ENCODE results near the gene CIAO3.
"Not testable (repeated sequence)": the region's sequence is repeated elsewhere in the genome, so short reads cannot be mapped to it uniquely, and the experiment has no call there.

CIAO3 gene

DNA sequence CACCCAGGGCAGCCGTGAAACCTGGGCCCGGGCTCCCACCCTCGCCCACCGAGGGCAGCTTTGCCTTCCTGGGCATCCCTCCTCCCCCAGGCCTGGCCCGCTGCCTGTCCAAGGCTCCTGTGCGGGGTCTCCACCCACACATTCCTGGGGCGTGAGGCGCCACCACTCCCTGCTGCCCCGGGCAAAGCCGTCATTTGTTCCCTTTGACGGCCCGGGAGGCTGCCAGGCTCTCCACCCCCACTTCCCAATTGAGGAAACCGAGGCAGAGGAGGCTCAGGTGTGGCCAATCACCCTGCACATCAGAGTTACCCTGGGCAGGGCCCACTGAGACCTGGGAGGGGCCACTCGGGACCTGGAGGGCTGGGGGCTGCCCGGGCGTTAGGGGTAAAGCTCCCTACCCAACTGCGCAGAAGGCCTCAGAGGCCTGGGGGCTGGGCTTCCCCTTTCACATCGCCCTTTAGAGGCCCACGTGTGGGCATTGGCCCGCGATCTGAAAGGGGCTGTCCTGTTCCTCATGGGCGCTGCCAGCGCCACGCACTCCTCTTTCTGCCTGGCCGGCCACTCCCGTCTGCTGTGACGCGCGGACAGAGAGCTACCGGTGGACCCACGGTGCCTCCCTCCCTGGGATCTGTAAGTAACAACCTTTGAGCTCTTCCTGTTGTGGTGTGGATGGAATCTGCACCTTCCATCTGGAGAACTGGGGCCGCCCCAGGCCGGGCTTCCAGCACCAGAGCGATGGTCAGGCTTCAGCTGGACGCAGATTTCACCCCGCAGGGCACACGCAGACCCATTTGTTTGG is 19.9 kb upstream of the CIAO3 start, which contains the start of gene MSLN:
MSLN (plus strand) TSS at position 190 of the 799 bp plus-strand sequence. CDS start 1,947 bp downstream, outside the sequence.
- no peak for DNase-seq (ENCODE audit: low read depth, low spot score)

DNA sequence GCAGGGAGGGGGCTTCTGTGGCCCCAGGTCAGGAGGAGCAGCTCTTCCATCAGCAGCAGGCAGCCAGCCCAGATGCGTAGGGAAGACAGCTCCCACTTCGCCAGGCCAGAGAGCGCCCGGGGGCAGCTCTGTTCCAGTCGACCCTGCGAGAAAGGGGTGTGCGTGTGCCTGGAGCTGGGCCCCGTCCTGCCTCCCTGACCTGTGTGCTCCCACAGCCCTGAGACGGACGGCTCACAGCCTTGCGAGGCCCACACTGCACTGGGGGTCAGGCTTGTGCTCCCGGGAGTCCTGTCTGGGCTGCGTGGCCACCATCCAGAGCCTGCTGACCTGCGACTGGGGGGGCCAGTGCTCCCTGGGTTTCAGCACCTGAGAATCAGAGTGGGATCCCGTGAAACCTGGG is 19.3 kb upstream of the CIAO3 start:
- DNase-seq (ENCODE audit: low read depth, low spot score): no peak

DNA sequence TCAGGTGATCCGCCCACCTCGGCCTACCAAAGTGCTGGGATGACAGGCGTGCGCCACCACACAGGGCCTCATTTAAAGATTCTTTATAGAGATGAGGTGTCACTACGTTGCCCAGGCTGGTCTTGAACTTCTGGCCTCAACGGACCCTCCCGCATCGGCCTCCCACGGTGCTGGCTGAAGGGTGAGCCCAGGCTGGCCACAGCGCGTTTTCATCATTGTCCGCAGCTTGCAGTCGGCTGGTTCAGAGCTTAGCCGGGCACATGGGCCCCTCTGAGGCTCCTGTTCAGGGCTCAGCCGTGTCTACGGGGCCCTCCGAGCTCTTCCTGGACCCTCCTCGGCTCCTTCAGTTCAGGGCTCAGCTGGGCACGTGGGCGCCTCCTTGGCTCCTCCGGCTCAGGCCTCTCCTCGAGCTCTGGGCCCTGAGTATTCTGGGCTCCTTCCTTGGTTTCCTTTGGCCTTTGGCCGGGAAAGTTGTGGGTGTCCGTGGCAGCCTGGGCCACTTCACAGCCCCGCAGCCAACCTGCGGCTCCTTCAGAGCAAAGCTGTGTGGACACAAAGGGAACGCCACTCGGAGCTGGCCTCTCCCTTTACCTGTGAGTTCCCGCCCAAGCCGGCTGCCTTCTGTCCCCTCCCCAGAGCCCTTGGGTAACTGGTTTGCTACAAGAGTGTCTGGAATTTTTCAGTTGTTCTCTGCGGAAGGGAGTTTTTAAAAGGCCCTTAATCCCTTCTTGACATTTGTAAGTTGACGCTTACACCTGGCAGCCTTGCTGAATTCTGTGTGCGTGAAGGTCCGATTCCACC is 18.5 kb upstream of the CIAO3 start:
- DNase-seq (ENCODE audit: low read depth, low spot score): no peak

DNA sequence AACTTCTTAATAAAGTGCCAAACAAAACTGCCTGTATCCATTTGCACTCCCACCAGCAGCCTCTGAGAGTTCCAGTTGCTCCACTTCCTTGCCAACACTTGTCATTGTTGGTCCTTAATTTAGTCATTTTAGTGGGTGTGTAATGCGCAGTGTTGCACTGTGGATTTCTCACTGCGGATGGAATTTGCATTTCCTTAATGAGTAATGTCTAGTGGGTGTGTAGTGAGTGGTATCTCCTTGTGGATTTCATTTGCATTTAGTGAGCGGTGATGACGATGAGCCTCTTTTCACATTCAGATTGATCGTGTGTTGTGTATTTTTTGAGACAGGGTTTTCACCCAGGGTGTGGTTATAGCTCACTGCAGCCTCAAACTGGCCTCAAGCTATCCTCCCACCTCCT is 15.6 kb upstream of the CIAO3 start:
- no peak for DNase-seq (ENCODE audit: low read depth, low spot score)

DNA sequence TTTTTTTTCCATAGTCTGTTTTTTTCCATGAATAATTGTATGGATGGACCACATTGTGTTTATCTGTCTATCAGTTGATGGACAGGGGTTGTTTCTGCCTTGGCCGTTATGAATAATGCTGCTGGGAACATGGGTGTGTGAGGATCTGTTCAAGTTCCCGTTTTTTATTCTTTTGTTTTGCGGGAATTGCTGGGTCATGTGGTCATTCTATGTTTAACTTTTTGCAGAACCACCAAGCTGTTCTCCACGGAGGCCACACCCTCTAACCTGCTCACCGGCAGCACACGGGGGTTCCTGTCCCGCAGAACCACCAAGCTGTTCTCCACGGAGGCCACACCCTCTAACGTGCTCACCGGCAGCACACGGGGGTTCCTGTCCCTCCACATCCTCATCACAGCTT is 13.9 kb upstream of the CIAO3 start:
- no peak for DNase-seq (ENCODE audit: low read depth, low spot score)

DNA sequence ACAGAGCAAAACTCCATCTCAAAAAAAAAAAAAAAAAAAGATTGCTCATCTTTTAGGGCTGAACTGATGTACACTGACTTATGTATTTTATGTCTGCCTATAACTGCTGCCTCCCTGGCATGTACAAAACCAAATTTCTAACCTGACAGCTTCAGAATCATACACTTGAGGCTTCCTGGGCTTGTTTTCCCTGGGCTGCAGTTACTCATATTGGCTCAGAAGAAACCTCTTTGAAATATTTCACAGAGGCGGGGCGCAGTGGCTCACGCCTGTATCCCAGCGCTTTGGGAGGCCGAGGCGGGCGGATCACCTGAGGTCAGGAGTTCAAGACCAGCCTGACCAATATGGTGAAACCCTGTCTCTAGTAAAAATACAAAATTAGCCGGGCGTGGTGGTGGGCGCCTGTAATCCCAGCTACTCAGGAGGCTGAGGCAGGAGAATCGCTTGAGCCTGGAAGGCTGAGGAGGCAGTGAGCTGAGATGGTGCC is 13.4 kb upstream of the CIAO3 start:
- DNase-seq (ENCODE audit: low read depth, low spot score): not testable (repeated sequence)

DNA sequence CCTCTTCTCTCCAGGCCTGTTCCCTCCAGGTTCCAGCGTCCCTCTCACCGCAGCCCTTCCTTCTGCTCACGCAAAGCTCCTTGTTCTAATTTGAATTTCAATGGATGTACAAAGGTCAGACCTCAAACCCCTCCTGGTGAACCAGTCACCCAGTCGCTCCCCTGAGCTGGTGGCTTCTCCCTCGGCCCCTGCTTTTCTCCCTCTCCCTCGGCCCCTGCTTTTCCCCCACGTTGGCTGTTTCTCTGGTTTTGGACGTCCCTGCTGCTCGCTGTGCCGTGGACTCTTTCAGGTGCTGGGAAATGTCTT is 11.2 kb upstream of the CIAO3 start:
- DNase-seq (ENCODE audit: low read depth, low spot score): no peak

DNA sequence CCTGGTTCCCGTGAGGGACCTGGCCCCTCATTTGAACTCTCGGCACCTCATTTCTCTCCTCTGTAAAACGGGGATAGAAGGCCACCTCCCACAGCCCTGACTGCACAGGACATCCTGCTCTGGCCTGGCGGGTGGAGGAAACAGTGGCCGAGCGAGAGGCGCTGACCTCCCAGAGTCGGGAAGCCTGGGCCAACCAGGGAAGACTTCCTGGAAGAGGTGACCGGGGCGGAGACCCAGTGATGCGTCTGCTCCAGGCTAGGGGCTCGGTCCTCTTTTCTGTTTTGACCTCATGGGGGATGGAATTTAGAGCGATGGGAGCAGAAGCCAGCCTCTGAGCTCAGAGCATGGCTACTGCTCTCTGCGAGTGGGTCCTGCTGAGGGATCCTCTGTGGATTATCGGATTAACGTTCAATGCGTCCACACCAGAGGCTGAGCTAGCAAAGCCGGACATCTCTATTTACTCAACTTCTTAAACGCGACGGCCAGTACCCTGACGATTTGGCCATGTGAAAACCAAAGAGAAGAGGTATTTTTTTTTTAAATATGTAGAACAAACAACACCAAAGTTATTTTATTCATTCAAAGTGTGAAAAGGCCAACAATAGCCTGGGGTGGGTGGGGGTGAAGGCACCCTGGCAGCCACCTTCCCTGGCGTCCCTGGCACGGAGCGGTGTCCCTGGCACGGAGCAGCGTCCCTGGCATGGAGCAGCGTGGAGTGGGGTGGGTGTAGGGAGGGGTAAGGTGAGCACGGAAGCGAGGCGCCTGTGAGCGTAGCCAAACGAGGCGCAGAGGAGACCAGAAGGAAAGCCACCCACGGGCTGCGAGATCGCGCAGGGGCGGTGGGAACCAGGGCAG is 10.6 kb upstream of the CIAO3 start:
- no peak for DNase-seq (ENCODE audit: low read depth, low spot score)

DNA sequence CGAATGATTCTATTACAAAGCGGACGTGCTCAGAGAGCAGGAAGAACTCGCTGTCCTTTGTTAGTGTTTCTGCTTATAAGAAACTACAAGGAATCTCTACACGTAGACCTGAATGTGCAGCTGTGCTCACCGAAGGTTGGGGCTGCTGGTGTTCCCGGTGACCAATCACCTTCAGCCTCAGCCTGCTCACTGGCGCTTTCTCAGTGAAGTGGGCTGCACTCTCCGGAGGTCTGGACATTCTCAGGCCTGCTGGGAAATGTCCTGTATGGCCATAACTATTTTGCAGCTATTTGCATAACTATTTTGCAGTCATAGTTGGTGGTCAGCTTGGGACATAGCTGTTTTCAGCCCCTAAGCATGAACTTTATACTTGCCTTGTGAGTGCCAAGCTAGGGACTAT is 9.7 kb upstream of the CIAO3 start:
- no peak for DNase-seq (ENCODE audit: low read depth, low spot score)

DNA sequence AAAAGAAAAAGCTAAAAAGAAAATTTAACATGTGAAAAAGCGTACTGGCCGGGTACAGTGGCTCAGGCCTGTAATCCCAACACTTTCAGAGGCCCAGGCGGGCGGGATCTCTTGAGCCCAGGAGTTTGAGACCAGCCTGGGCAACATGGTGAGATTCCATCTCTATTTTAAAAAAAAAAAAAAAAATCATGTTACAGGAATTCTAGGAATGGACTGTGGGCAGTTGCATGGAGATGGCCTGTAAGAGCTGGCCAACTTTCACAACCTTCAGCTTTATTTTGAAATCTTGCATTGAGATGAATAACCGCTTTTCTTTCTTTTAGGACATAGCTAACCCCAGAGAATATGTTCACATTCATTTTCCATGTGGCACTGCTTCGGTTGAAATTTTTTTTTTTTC is 8.2 kb upstream of the CIAO3 start:
- no peak for DNase-seq (ENCODE audit: low read depth, low spot score)

DNA sequence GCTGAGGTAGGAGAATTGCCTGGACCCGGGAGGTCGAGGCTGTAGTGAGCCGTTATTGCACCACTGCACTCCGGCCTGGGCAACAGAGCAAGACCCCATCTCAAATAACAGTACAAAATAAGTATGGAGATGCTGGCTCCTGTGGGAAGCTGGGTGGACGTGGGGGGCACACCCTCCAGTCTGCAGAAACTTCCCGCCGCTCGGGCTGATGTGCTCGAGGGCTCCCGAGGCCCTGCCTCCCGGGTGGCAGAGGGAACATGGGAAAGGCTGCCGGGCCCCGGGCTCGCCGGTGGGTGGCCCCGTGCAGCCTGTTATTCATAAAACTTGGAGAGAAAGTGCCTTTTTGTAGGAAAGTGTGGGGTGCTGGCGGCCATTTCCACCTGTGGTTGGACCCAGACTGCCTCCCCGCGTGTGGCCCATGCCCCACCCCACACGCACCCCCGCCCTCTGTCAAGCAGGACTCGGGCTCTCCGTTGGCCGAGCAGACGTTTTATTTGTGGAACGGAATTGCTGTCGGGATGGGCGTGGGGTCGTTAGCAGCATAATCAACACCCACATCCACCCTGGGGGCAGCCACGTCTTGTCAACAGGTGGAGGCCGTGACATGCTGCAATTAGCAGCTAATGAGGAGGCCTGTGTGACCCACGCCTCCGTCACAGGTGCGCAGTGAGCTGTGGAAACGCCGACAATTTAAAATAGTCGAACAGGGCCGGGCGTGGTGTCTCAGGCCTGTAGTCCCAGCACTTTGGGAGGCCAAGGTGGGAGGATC is 7.4 kb upstream of the CIAO3 start:
- DNase-seq (ENCODE audit: low read depth, low spot score): no peak

DNA sequence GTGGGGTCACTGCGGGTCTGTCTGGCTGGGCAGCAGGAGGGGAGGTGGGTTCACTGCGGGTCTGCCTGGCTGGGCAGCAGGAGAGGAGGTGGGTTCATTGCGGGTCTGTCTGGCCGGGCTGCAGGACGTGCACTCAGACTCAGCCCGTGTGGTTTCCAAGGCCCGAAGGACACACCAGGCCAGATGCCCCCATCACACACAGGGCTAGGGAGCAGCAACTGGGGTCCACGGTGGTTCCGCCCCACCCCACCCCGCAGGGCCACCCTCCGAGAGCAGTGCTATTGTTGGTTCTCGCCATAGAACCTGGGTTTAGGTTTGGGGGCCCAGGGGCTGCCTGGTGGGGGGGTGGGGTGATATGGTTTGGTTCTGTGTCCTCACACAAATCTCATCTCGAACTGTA is 5.8 kb upstream of the CIAO3 start:
- no peak for DNase-seq (ENCODE audit: low read depth, low spot score)

DNA sequence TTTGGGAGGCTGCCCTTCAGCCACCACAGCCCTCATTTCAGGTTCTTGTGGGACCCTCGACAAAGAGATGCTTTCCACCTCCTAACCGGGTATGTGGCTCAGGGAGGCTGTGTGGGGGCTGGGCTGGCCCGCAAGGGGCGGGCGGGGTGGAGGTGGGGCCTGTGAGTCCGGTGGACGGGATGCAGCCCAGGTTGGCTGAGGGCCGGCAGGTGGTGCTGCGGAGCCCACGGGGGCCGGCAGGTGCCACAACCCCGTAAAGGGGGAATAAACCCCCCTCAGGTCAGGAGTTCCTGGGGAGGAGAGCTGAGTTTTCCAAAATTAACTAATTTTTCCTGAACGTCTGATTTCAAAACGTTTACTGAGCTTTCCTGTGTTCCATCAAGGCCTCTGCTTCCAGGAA is 4.9 kb upstream of the CIAO3 start:
- no peak for DNase-seq (ENCODE audit: low read depth, low spot score)

DNA sequence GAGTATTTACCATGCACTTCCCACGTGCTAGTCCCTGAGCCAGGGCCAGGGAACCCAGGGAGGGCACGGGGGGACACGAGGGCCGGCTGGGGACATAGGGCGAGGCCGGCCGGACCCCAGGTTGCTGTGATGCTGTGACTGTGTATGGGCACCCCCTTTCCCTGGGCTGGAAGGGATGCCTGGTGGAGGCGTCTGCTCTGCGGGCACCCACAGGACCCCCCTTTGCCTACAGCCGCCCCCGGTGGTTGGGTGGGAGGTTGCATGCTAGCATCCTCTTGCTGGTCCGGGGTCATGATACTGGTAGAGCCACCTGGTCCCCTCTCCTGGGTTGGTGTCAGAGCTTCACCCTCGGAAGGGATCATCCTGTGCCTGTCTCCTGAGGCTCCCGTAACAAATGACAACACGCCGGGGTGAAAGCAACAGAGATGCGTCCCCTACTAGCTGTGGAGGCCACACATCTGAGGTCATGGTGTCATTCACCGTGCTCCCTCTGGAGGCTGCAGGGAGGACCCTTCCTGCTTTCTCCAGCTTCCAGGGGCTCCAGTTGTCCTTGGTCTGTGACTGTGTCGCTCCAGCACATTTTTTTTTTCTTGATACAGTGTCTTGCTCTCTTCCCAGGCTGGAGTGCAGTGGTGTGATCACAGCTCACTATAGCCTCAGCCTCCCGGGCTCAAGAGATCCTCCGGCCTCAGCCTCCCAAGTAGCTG is 3.1 kb upstream of the CIAO3 start:
- DNase-seq (ENCODE audit: low read depth, low spot score): no peak

DNA sequence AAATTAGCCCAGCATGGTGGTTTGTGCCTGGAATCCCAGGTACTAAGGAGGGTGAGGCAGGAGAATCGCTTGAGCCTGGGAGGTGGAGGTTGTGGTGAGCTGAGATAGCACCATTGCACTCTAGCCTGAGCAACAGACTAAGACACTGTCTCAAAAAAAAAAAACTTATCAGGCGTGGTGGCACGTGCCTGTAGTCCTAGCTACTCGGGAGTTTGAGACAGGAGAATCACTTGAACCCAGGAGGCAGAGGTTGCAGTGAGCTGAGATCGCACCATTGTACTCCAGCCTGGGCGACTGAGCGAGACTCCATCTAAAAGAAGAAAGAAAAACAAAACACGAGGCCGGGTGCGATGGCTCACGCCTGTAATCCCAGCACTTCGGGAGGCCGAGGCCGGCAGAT is 2.1 kb upstream of the CIAO3 start:
- not testable (repeated sequence) for DNase-seq (ENCODE audit: low read depth, low spot score)

DNA sequence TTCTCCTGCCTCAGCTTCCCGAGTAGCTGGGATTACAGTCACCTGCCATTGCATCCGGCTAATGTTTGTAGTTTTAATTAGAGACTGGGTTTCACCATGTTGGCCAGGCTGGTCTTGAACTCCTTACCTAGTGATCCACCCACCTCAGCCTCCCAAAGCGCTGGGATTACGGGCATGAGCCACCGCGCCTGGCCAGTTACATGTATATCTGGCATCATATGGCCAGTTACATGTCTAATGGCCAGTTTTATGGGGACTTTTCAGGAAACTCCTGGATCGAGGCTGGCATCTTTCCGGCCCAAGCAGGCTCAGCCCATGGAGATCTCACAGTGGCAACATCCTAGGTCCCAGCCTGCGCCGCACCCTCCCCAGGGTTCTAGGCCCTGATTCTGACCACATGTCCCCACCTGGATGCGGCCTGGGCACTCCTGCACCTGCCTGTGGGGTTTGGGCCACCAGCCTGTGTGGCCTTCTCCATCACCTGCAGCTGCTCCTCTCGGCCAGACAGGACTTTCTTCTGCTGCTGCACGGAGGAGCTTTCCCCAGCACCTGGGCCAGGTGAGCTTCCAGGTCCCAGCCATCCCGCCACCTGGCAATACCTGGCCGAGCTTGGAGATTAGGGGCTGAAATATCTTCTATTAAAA is 1.3 kb upstream of the CIAO3 start:
- DNase-seq (ENCODE audit: low read depth, low spot score): no peak

DNA sequence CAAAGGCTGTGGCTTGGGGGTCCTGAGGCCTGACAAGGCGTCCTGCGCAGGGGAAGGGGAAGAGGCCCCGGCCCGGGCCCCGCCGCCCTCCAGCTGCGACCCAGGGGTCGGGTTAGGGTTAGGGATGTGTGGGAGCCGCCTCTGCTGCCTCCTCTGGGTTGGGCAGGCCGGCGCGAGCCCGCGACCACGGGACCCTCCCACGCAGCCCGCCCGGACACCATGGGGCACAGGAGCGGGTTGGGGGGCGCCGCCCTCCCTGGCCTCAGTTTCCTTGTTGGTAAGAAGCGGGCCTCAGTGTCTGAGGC is 386 bp downstream of the CIAO3 start:
- DNase-seq (ENCODE audit: low read depth, low spot score): no peak

DNA sequence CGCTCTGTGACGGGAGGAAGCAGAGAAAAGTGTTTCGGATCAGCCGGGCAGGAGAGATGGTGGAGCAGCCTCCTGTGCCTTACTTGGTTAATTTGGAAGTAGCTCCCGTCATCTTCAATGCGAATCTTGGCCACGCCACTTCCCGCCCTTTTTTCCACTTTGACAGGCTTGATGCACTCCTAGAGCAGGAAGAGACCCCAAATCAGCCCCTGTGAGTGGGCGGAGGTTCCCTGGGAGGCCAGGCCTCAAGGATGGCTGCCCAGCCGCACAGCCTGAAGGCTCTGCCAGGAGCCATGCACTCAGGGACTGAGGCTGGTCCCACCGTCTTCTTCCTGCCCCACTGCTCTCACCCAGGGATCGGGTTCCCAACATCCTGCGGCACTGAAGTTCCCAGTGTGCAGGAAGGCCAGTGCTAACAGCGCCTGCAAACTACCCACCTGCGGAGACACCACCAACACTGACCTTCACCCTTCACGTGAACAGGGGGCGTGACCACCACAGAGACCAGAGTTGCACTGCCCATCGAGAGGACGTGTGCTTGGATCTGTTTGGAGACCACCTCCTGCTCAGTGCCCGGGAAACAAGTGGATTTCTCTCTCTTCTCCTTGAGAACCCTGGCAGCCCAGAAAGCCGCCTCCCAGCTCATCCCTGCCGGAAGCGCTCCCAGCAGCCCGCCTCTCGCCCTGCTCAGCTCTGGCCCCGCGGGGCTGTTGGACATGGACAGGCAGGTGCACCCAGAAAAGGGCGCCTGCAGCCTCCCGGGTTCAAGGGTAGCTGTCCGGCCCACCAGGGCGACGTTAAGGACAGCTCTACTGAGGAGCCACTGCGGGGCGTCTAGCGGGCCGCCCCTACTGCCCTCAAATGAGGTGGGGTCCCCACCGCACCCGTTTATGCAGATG is 988 bp downstream of the CIAO3 start:
- DNase-seq (ENCODE audit: low read depth, low spot score): no peak

DNA sequence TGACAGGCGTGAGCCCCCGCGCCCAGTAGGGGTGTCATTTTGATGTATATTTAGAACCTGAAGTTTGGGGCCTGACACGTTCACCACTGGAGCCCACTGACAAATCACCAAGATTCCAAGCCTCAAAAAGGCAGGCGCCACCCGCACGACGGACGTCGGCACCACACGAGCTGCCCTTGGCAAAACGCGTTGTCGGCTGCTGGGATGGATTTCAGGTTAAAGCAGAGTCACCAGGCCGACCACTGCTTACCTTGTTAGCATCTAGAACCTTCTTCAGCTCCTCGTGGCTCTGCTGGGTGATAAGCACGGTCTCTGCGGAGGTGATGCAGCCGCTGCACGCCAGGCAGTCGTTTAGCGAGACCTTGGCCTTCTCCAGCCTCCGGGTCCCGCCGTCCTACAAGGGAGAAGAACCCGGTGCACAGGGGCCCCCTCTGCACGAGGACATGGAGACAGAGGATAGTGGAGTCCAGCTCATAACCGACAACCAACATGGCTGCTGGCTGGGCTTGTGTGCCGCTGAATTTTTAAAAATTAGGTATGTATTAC is 3.8 kb downstream of the CIAO3 start:
- no peak for DNase-seq (ENCODE audit: low read depth, low spot score)
